ENCODE data around the gene GYS1.

The GYS1 gene

GRCh38 chr19:49017666-49018351 lies 24.7 kb upstream of the GYS1 start:
- no peak for DNase-seq

GRCh38 chr19:49017041-49017665 lies 24.0 kb upstream of the GYS1 start, which contains the start of gene LHB:
Gene LHB (minus strand): TSS chr19:49017091. CDS start chr19:49017081, 10 bp downstream.
- DNase-seq, result no peak

- DNase-seq, result no peak
Measured at GRCh38 chr19:49016067-49016839, 23.1 kb upstream of the GYS1 start.

GRCh38 chr19:49014870-49015255 lies 21.8 kb upstream of the GYS1 start:
- DNase-seq, result no peak

- no peak for DNase-seq
Measured at GRCh38 chr19:49014123-49014869, 21.2 kb upstream of the GYS1 start.

- no peak for DNase-seq
Measured at GRCh38 chr19:49011194-49011593, 18.1 kb upstream of the GYS1 start.

GRCh38 chr19:49010453-49010852 lies 17.3 kb upstream of the GYS1 start:
- no peak for DNase-seq

- no peak for DNase-seq
Measured at GRCh38 chr19:49009828-49010227, 16.7 kb upstream of the GYS1 start.

GRCh38 chr19:49006905-49007304 lies 13.8 kb upstream of the GYS1 start:
- DNase-seq, result no peak

- no peak for DNase-seq
Measured at GRCh38 chr19:49004964-49005614, 12.0 kb upstream of the GYS1 start.

GRCh38 chr19:49004133-49004532 lies 11.0 kb upstream of the GYS1 start:
- no peak for DNase-seq

- no peak for DNase-seq
Measured at GRCh38 chr19:48999481-49000325, 6.6 kb upstream of the GYS1 start.

GRCh38 chr19:48997972-48998371 lies 4.9 kb upstream of the GYS1 start:
- DNase-seq, result no peak

- no peak for DNase-seq
Measured at GRCh38 chr19:48994035-48994386, 902 bp upstream of the GYS1 start.

- no peak for DNase-seq
Measured at GRCh38 chr19:48992581-48993174, 431 bp downstream of the GYS1 start.

GRCh38 chr19:48991873-48992580 lies 1.1 kb downstream of the GYS1 start:
- no peak for DNase-seq

GRCh38 chr19:48991011-48991609 lies 2.0 kb downstream of the GYS1 start:
- no peak for DNase-seq

- DNase-seq, result no peak
Measured at GRCh38 chr19:48990400-48990799, 2.7 kb downstream of the GYS1 start.

GRCh38 chr19:48989701-48990291 lies 3.3 kb downstream of the GYS1 start:
- no peak for DNase-seq

- no peak for DNase-seq
Measured at GRCh38 chr19:48988860-48989259, 4.2 kb downstream of the GYS1 start.
